Measurements from ENCODE around the gene ETV4.

ETV4 gene

DNA sequence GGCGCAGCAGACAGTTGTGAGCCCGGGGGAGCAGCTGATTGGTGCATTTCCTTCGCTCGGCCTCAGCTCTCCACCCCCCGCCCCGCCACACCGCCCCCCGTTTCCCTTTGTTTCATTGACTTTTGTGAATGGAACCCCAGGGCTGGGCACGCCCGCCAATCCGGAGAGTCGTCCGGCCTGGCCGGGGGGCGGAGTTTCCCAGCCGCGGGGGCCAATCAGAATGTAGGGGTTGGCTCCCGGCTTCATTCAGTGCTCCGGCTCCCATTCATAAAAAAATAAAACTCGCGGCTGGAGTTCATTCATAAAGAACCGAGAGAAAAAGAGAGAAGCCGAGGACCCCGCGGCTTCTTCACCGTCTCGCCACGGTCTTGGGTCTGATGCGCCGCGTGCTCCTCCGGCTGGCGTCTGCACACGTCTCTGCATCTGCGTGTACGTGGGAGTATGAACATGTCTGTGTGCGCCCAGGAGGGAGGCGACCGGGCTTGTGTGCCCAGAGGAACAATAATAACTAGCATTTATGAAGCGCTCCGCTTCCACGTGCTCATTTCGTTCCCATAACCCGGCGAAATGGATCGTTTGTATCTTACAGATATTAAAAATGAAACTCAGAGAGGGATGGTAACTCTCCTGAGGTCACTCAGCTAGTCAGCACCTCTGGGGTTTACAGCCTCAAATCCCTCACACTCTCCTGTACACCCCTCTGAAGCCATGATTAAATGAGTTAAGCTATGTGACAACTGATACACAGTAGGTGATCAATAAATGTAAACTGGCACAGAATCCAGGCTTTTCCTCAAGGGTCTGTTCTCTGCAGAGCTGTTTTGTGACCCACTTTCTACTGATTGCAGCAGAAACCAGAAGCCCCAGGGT is at the start of gene ETV4:
ETV4 (minus strand) TSS at position 22 of the 870 bp plus-strand sequence. CDS start 723 bp downstream, outside the sequence.
- peak within 1 kb of the TSS; percentile 80 for H3K27ac ChIP-seq (ENCODE audit: low read length)
- peak within 1 kb of the TSS; percentile 89 for H3K4me3 ChIP-seq (ENCODE audit: low read length)
- peaks cover 15% of the 10 kb centered on the region for H3K27me3 ChIP-seq (ENCODE audit: control insufficient read depth, insufficient read depth, low read length)
- H3K4me1 ChIP-seq (ENCODE audit: control insufficient read depth, low read depth, low read length): peaks cover 47% of the 10 kb centered on the region
- H3K9ac ChIP-seq (ENCODE audit: low read length): peak within 1 kb of the TSS; percentile 65
- no peaks in the 10 kb centered on the region for H3K9me3 ChIP-seq (ENCODE audit: control insufficient read depth, low read depth, low read length)
- H3K36me3 ChIP-seq (ENCODE audit: control insufficient read depth, low read depth, low read length): peaks cover 2% of the 10 kb centered on the region

DNA sequence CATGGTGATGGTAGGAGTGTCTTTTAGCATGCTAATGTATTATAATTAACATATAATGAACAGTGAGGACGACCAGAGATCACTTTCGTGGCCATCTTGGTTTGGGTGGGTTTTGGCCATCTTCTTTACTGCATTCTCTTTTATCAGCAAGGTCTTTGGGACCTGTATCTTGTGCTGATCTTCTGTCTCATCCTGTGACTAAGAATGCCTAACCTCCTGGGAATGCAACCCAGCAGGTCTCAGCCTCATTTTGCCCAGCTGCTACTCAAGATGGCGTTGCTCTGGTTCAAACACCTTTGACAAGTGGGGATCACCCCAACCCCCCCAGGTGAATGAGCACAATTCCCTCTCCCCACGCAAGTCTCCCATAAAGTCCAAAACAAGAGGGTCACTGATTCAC is 49.3 kb upstream of the ETV4 start:
- Histone ChIP-seq H3K4me1 (ENCODE audit: control insufficient read depth, low read depth, low read length) (peaks cover 10% of the 10 kb centered on the region), H3K9me3 (ENCODE audit: control insufficient read depth, low read depth, low read length) (no peaks in the 10 kb centered on the region), H3K27ac (ENCODE audit: low read length) (no peak overlapping the region), H3K9ac (ENCODE audit: low read length) (no peak overlapping the region), H3K4me3 (ENCODE audit: low read length) (no peak overlapping the region), H3K27me3 (ENCODE audit: control insufficient read depth, insufficient read depth, low read length) (no peaks in the 10 kb centered on the region), H3K36me3 (ENCODE audit: control insufficient read depth, low read depth, low read length) (no peaks in the 10 kb centered on the region)

DNA sequence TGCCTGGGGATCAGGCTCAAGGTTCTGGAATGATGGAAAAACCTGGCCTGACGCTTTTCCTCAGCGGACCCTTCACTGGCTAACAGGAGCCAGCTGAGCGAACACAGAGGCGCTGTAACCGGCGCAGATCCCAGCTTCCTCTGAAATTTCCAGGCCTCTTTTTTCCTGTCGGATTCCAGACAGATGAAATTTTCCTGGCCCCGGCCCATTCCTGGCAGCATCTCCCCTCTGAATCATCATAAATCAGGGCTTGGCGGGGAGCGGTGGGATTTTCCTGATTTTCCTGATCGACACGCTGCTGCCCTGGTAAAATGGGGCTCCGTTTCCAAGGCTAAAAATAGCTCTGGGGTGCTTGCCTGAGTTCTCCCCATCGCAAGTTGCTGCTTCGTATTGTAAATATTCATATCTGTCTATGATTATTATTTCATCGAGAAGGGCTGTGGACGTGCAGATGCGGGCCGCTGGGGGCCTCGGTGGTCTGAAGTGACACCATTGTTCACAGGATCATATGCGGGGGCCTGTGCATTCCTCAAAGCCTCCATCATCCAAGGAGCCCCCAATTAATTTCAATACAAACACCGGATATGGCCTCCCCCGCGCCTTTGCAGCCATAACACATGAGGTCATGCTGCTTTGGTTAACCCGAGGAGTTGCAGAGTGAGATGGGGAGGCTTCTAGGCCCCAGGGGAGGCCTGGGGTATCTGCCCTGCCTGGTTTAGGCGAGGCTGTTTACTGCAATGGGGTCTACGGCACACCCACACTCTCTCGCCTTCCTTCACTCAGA is 45.8 kb upstream of the ETV4 start:
- H3K27ac ChIP-seq (ENCODE audit: low read length): no peak overlapping the region
- peaks cover 2% of the 10 kb centered on the region for H3K9me3 ChIP-seq (ENCODE audit: control insufficient read depth, low read depth, low read length)
- H3K9ac ChIP-seq (ENCODE audit: low read length): no peak overlapping the region
- no peaks in the 10 kb centered on the region for H3K36me3 ChIP-seq (ENCODE audit: control insufficient read depth, low read depth, low read length)
- no peak overlapping the region for H3K4me3 ChIP-seq (ENCODE audit: low read length)
- H3K4me1 ChIP-seq (ENCODE audit: control insufficient read depth, low read depth, low read length): peaks cover 10% of the 10 kb centered on the region
- H3K27me3 ChIP-seq (ENCODE audit: control insufficient read depth, insufficient read depth, low read length): no peaks in the 10 kb centered on the region

DNA sequence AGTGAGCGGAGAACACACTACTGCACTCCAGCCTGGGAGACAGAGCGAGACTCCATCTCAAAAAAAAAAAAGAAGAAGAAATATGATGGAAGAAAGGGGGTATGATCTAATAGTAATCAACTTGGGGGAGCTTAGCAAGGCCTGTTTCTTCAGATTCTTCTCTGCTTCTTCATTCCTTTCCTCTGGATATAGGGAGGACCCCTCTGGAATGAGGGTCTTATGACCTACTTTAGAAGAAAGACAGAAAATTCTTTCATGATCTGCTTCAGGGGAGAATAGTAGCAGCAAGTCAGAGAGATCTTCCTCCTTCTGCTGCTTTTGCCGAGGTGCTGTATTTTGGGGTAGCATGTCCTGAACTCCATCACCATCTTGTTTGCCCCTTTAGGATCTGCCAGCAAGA is 44.9 kb upstream of the ETV4 start:
- Histone ChIP-seq H3K9ac (ENCODE audit: low read length) (no peak overlapping the region), H3K4me1 (ENCODE audit: control insufficient read depth, low read depth, low read length) (peaks cover 10% of the 10 kb centered on the region), H3K4me3 (ENCODE audit: low read length) (no peak overlapping the region), H3K27ac (ENCODE audit: low read length) (no peak overlapping the region), H3K9me3 (ENCODE audit: control insufficient read depth, low read depth, low read length) (peaks cover 2% of the 10 kb centered on the region), H3K36me3 (ENCODE audit: control insufficient read depth, low read depth, low read length) (no peaks in the 10 kb centered on the region), H3K27me3 (ENCODE audit: control insufficient read depth, insufficient read depth, low read length) (no peaks in the 10 kb centered on the region)

DNA sequence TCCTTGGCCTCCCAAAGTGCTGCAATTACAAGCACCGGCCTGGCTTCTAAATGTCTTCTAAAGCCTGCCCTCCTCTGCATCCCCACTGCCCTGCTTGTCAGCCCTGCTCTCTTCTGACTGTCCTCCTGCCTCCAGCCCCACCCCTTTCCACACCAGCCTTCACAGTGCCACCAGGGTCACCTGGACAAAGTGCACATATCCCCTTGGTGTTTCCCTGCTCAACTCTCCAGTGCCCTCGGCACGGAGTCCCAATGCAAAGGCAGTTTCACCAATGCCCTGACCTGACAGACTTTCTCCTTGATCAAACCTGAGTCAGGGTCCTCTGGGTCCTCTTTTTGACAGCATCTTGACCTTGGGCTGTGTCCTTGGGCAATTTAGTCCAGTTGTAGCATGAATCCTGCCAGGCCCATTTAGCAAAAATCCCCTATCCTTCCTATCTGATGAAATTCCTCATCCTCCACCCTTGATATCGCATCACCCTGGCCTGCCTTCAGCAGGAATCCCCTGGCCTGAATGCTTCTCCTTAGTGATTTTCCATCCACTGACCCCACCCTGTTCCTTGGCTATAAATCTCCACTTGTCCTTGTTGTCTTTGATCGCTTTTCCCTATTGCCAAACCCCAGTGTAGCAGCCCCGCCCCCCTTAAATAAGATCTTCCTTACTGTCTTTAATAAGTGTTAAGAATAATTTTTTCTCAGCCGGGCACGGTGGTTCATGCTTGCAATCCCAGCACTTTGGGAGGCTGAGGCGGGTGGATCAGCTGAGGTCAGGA is 42.7 kb upstream of the ETV4 start:
- H3K4me3 ChIP-seq (ENCODE audit: low read length): no peak overlapping the region
- no peaks in the 10 kb centered on the region for H3K27me3 ChIP-seq (ENCODE audit: control insufficient read depth, insufficient read depth, low read length)
- H3K27ac ChIP-seq (ENCODE audit: low read length): no peak overlapping the region
- no peaks in the 10 kb centered on the region for H3K36me3 ChIP-seq (ENCODE audit: control insufficient read depth, low read depth, low read length)
- peaks cover 2% of the 10 kb centered on the region for H3K9me3 ChIP-seq (ENCODE audit: control insufficient read depth, low read depth, low read length)
- peaks cover 10% of the 10 kb centered on the region for H3K4me1 ChIP-seq (ENCODE audit: control insufficient read depth, low read depth, low read length)
- no peak overlapping the region for H3K9ac ChIP-seq (ENCODE audit: low read length)

DNA sequence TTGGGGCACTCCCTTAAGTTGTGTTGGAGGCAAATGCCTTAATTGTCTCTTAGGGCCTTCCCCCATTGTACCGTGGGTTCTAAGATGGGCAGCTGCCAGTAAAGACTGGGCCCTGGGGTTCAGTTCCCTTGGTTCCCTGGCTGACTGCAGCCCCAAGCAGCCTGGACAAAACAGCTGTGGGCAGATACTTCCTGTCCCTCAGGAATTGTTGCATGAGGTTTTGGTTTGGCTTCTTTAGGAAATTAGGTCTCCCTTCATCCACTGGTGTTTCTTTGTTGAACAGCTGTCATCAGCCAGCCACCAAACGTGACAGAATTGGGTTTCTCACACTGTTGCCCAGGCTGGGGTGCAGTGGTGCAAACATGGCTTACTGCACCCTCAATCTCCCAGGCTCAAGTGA is 42.0 kb upstream of the ETV4 start:
- Histone ChIP-seq H3K36me3 (ENCODE audit: control insufficient read depth, low read depth, low read length) (no peaks in the 10 kb centered on the region), H3K4me1 (ENCODE audit: control insufficient read depth, low read depth, low read length) (peaks cover 10% of the 10 kb centered on the region), H3K27me3 (ENCODE audit: control insufficient read depth, insufficient read depth, low read length) (no peaks in the 10 kb centered on the region), H3K4me3 (ENCODE audit: low read length) (no peak overlapping the region), H3K9me3 (ENCODE audit: control insufficient read depth, low read depth, low read length) (peaks cover 2% of the 10 kb centered on the region), H3K9ac (ENCODE audit: low read length) (no peak overlapping the region), H3K27ac (ENCODE audit: low read length) (no peak overlapping the region)

DNA sequence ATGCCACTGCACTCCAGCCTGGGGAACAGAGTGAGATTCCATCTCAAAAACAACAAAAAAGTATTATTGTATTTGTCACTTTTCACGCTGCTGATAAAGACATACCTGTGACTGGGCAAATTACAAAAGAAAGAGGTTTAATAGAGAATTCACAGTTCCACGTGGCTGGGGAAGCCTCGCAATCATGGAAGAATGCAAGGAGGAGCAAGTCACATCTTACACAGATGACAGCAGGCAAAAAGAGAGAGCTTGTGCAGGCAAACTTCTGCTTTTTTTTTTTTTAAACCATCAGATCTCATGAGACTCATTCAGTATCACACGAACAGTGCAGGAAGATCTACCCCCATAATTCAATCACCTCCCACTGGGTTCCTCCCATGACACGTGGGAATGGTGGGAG is 41.5 kb upstream of the ETV4 start:
- Histone ChIP-seq H3K4me3 (ENCODE audit: low read length) (no peak overlapping the region), H3K9me3 (ENCODE audit: control insufficient read depth, low read depth, low read length) (peaks cover 2% of the 10 kb centered on the region), H3K36me3 (ENCODE audit: control insufficient read depth, low read depth, low read length) (no peaks in the 10 kb centered on the region), H3K9ac (ENCODE audit: low read length) (no peak overlapping the region), H3K27me3 (ENCODE audit: control insufficient read depth, insufficient read depth, low read length) (no peaks in the 10 kb centered on the region), H3K4me1 (ENCODE audit: control insufficient read depth, low read depth, low read length) (peaks cover 10% of the 10 kb centered on the region), H3K27ac (ENCODE audit: low read length) (no peak overlapping the region)

DNA sequence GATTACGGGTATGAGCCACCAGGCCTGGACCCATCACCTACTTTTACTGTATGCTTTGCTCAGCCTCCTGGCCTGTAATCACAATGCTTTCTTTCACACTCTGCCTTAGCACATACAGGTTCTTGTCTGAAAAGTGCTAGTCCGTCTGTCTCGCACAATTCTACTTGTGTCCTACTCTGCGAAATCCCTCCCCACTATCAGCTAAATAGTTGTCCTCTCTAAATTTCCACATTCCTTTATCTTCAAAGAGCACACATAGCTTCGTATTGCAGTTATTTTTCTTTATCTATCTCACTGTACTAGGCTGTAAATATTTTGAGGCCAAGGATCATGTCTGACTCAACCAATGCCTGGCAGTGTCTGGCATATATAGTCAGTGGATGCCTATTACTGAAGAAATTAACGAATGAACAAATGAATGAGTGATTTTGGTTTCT is 38.5 kb upstream of the ETV4 start:
- Histone ChIP-seq H3K27ac (ENCODE audit: low read length) (no peak overlapping the region), H3K9ac (ENCODE audit: low read length) (no peak overlapping the region), H3K36me3 (ENCODE audit: control insufficient read depth, low read depth, low read length) (no peaks in the 10 kb centered on the region)

DNA sequence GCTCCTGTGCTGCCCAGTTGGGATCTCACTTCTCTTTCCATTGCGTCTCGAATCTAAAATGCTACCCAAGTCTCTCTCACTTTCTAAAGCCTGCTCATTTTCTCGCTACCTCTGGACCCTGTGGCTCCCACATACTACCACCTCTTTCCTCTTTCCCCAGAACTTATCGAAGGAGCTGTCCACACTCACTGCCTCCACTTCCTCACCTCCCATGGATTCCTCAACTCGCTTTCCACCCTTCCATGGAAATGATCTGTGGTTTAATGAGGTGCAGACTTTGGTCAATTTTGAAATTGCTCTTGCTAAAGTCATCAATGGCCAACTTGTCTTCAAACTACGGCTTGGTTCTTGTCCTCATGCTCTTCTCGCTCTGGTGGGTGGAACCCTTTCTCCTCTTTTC is 37.2 kb upstream of the ETV4 start:
- no peak overlapping the region for H3K4me3 ChIP-seq (ENCODE audit: low read length)
- H3K9me3 ChIP-seq (ENCODE audit: control insufficient read depth, low read depth, low read length): peaks cover 2% of the 10 kb centered on the region
- H3K4me1 ChIP-seq (ENCODE audit: control insufficient read depth, low read depth, low read length): peaks cover 14% of the 10 kb centered on the region
- no peaks in the 10 kb centered on the region for H3K27me3 ChIP-seq (ENCODE audit: control insufficient read depth, insufficient read depth, low read length)
- no peaks in the 10 kb centered on the region for H3K36me3 ChIP-seq (ENCODE audit: control insufficient read depth, low read depth, low read length)
- H3K27ac ChIP-seq (ENCODE audit: low read length): no peak overlapping the region
- no peak overlapping the region for H3K9ac ChIP-seq (ENCODE audit: low read length)

More for the DNA sequence above, 38.5 kb upstream of the ETV4 start:
- Histone ChIP-seq H3K27me3 (ENCODE audit: control insufficient read depth, insufficient read depth, low read length) (no peaks in the 10 kb centered on the region), H3K9me3 (ENCODE audit: control insufficient read depth, low read depth, low read length) (peaks cover 2% of the 10 kb centered on the region), H3K4me3 (ENCODE audit: low read length) (no peak overlapping the region), H3K4me1 (ENCODE audit: control insufficient read depth, low read depth, low read length) (peaks cover 1% of the 10 kb centered on the region)

DNA sequence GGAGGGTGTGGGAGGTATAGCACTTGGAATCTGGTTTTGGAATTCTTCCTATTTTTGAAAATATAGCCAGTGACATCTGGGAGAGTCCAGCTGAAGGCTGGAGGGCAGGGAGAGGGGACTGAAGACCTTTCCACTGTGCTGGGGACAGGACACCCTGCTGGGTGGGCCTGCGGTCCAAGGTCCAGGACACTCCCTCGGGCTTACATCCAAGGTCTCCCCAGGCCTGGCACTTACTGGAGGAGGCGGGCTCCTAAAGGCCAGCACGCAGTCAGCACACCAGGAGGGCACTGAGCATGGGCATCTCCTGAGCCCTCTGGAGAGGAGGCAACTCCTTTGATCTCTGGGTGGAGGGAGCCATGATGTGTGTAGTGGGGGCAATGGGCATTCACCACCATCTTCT is 35.5 kb upstream of the ETV4 start:
- Histone ChIP-seq H3K36me3 (ENCODE audit: control insufficient read depth, low read depth, low read length) (no peaks in the 10 kb centered on the region), H3K27ac (ENCODE audit: low read length) (no peak overlapping the region), H3K27me3 (ENCODE audit: control insufficient read depth, insufficient read depth, low read length) (no peaks in the 10 kb centered on the region), H3K9me3 (ENCODE audit: control insufficient read depth, low read depth, low read length) (no peaks in the 10 kb centered on the region), H3K4me3 (ENCODE audit: low read length) (no peak overlapping the region), H3K4me1 (ENCODE audit: control insufficient read depth, low read depth, low read length) (peaks cover 30% of the 10 kb centered on the region), H3K9ac (ENCODE audit: low read length) (no peak overlapping the region)

DNA sequence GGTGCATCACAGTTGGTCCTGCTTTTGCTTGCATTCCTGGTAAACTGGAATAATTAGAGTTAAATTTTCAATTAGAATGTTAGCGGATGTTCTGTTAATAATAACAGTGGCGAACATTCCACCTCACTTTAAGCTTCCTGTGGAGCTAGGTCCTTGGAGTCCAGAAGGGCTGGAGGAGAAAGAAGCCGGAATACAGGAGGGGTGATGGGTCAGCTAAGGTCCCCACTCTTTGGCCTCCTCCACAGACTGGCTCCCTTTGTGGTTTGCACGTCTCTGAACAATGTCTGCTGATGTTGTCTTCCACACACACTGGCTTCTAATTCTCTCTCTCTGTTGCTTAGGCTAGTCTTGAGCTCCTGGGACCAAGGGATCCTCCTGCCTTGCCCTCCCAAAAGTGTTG is 35.0 kb upstream of the ETV4 start:
- no peak overlapping the region for H3K9ac ChIP-seq (ENCODE audit: low read length)
- no peak overlapping the region for H3K4me3 ChIP-seq (ENCODE audit: low read length)
- no peaks in the 10 kb centered on the region for H3K36me3 ChIP-seq (ENCODE audit: control insufficient read depth, low read depth, low read length)
- peaks cover 34% of the 10 kb centered on the region for H3K4me1 ChIP-seq (ENCODE audit: control insufficient read depth, low read depth, low read length)
- H3K9me3 ChIP-seq (ENCODE audit: control insufficient read depth, low read depth, low read length): no peaks in the 10 kb centered on the region
- H3K27me3 ChIP-seq (ENCODE audit: control insufficient read depth, insufficient read depth, low read length): no peaks in the 10 kb centered on the region
- no peak overlapping the region for H3K27ac ChIP-seq (ENCODE audit: low read length)

All from iPS-18a (cell line).